NT2/D1 (cell line): ENCODE data around the gene SLC16A10.

Source experiments
- SUZ12 ChIP-seq: IDR thresholded peaks from 2 replicates; pipeline ENCODE4 v1.6.1; 2011; ENCODE audit not compliant: insufficient read length, insufficient read depth; ENCODE audit errors: extremely low read depth
- ZNF274 ChIP-seq: IDR thresholded peaks from 2 replicates; pipeline ENCODE4 v1.6.1; 2011; ENCODE audit warnings: mild to moderate bottlenecking, low read depth, low read length

DNA sequence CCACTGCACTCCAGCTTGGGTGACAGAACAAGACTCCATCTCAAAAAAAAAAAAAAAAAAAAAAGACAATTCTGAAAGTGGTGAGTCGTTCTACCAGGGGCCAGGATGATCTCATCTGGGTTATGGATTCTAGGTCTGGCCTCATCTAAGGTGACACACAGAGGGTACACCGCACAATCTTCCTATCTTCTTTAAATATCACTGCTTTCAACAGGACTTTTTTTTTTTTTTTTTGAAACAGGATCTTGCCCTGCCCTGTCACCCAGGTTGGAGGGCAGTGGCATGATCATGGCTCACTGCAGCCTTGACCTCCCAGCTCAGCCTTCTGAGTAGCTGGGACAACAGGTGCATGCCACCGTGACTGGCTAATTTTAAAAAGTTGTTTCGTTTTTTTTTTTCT, 67.7 kb downstream of the SLC16A10 start:
- TF ChIP-seq ZNF274 (no peak), SUZ12 (no peak)
